Measurements from ENCODE around the gene CACUL1.

Gene CACUL1

DNA sequence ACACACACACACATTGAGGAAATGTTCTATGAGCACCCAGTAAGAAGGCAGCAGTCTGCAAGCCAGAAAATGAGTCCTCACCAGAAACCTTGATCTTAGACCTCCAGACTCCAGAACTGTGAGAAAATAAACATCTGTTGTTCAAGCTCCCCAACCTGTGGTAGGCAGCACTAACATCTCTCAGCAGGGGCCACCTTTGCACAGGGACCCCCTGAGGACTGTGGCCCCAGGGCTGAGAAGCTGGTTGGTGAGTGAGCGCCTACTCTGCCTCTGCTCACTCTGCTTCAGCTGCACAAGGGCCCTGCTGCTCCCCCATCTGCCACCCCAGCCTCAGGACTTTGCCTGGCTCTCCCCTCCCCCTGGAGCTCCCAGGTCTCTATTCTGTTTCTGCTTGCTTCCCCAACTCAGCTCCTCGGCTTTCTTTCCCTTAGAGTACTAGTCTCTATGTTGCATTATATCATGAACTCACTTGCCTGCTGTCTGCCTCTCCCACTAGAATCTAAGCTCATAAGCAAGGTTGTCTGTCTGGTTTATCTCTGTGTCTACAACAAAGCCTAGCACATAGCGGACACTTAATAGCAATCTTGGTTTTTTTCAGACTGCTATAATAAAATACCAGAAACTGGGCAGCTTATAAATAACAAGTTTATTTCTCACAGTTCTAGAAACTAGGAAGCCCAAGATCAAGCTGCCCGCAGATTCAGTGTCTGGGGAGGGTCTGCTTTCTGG is 118.9 kb downstream of the CACUL1 start:
- DNase-seq: no peak

DNA sequence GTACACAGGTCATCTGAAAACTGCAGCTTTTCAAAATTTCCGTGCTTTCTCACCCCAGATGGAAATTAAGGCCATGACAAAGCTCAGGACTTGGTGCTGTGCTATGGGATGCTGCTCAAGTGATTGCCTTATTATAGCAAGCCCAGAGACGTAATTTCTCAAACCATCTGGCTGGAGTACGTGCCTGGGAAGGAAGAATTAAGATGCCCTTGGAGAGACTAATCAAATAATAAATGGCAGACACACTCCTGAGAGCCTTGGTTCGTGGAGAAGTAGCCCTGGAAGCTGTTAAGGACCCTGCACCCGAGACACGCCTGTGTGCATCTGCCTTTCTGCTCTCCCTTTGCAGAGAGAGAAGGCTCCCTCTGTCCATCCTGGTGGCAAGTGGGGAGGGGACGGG is 121.0 kb downstream of the CACUL1 start:
- DNase-seq: peak; percentile 19

DNA sequence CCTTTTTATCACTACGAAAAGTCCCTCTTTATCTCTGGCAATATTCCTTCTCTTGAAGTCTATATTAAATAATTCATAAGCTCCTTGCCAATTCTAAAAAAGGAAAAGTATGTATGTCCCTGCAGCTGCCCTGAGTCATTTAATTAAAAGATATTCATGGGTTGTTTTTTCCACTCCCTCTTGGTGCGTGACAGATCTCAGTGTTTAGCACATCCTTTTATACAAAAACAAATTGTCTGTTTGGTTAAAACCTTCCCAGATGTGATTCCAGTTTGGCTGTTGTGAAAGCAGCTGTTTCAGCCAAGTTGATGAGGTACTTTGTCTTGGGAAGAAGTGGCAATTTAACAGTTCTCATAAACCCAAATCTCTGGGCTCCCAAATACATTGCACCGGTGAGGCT is 125.6 kb downstream of the CACUL1 start:
- DNase-seq: no peak

DNA sequence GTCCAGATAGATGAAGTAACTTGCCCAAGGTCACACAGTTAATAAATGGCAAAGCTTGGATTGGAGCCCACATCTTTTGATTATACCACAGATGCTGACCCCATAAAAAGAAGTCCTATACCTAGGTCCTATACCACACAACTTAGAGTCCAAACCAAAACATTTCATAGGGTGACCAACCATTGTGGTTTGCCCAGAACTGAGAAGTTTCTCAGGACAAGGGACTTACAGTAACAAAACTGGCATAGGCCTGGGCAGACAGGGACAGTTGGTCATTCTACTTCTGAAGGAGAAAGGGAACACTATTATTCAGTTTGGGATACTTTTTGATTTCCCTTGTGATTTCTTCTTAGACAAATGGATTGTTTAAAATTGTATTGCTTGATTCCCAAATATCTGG is 126.4 kb downstream of the CACUL1 start:
- no peak for DNase-seq

DNA sequence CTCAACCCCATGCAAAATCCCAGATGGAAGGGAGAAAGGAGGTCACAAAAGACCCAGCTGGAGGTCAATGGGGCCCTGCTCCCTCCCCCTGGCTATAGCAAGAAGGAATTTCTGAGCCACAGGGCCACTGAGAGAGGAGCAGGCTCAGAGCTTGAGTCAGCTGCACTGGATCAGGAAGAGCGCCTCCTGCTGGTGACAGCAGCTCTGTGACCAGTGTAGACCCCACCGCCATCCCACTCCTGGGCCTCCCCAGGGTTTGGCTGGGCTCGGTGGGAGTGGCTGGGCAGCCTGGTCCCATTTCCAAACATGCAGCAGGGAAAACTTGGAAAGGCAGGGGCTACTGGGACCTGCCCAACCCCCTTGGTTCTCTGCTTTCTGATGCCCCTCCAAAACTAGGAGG is 127.8 kb downstream of the CACUL1 start:
- DNase-seq: no peak
